Uterus (tissue), 4 donors: ENCODE measurements around the gene MSRB1. TPM values are rescaled to one million over a fixed set of nuclear protein-coding genes. Genes with fewer than 3 reads are reported as not detected.

Experiments
- DNase-seq, 2 donors: peaks; one replicate each; pipeline ENCODE4 v3.0.0-alpha.2; 2019 to 2020
- H3K27ac ChIP-seq, 2 donors: fragments of 200-600 bp; sonication (generic); 1 replicate in 1 of 2; 2 replicates in 1 of 2; pipeline ENCODE4 v1.5.1; 2016 to 2018
- H3K27me3 ChIP-seq, 2 donors: fragments of 200-600 bp; sonication (generic); one replicate each; pipeline ENCODE4 v1.5.1; 2018 to 2019; ENCODE audit warnings: control low read depth in 1 of 2
- H3K36me3 ChIP-seq, 2 donors: fragments of 200-600 bp; sonication (generic); one replicate each; pipeline ENCODE4 v1.5.1; 2019; ENCODE audit warnings: control low read depth in 1 of 2
- H3K4me1 ChIP-seq, 2 donors: fragments of 200-600 bp; sonication (generic); one replicate each; pipeline ENCODE4 v1.5.1; 2018 to 2019; ENCODE audit warnings: control low read depth in 1 of 2
- H3K4me3 ChIP-seq, 2 donors: fragments of 200-600 bp; sonication (generic); 1 replicate in 1 of 2; 2 replicates in 1 of 2; pipeline ENCODE4 v1.5.1; 2018 to 2019; ENCODE audit warnings: mild to moderate bottlenecking in 1 of 2
- H3K9me3 ChIP-seq, 2 donors: fragments of 200-600 bp; sonication (generic); one replicate each; pipeline ENCODE4 v1.5.1; 2019; ENCODE audit warnings: control low read depth in 1 of 2
- CTCF ChIP-seq, 4 experiments: fragments of 200-600 bp in 2 of 4; fragments of 450-650 bp in 2 of 4; sonication (generic) in 2 of 4; IDR thresholded peaks; one replicate each; pipeline ENCODE4 v1.5.1; 2016 to 2019; ENCODE audit warnings: antibody characterized with exemption in 4 of 4, mild to moderate bottlenecking in 2 of 4, moderate library complexity in 1 of 4
- POLR2A ChIP-seq, 2 donors: fragments of 450-650 bp; IDR thresholded peaks; one replicate each; pipeline ENCODE4 v1.6.1; 2016; ENCODE audit warnings: antibody characterized with exemption in 2 of 2, mild to moderate bottlenecking in 1 of 2, moderate library complexity in 1 of 2
- intact Hi-C: fragments of 100-400 bp; cut with DNase I; formaldehyde crosslinking; loops from one replicate; pipeline ENCODE4 v1.15.1; 2023; ENCODE audit warnings: low total_unique reads
- total RNA-seq, 4 donors: library from RNA; depleted of rRNA in 3 of 4; stranded (reverse); fragments of >200 nt in 3 of 4; gene quantifications; one replicate each; pipeline versions ENCODE4 v1.1.0 to v1.2.4, GENCODE V29; 2014 to 2023
- donor health status: DM: yes; HTN: yes; CAD: no.

Gene MSRB1
- total RNA-seq, 4 donors from 2014 or later = 5.6 to 21.2 (median 11.9) TPM

GRCh38 chr16:1978476-1979120 lies 35.6 kb upstream of the MSRB1 start:
- TF ChIP-seq POLR2A (IDR thresholded peaks at IDR 0.05) (no peak), CTCF (IDR thresholded peaks at IDR 0.05) (no peak)
- intact Hi-C loops = no loop called here
- H3K4me1 ChIP-seq = no peaks in the 10 kb centered on the region
- no peak overlapping the region for H3K27ac ChIP-seq
- H3K27me3 ChIP-seq = peaks cover 0 to 14% of the 10 kb centered on the region in 2 donors
- H3K9me3 ChIP-seq = no peaks in the 10 kb centered on the region
- DNase-seq = no peak
- no peak overlapping the region for H3K4me3 ChIP-seq
- H3K36me3 ChIP-seq = no peaks in the 10 kb centered on the region

GRCh38 chr16:1977875-1978268 lies 34.9 kb upstream of the MSRB1 start:
- intact Hi-C loops = no loop called here
- Histone ChIP-seq H3K27ac (no peak overlapping the region), H3K36me3 (no peaks in the 10 kb centered on the region), H3K9me3 (no peaks in the 10 kb centered on the region), H3K4me1 (peaks cover 0 to 6% of the 10 kb centered on the region in 2 donors), H3K4me3 (no peak overlapping the region), H3K27me3 (peaks cover 0 to 14% of the 10 kb centered on the region in 2 donors)
- no peak for DNase-seq
- TF ChIP-seq CTCF (IDR thresholded peaks at IDR 0.05) (no peak), POLR2A (IDR thresholded peaks at IDR 0.05) (no peak)

- Histone ChIP-seq H3K4me3 (no peak overlapping the region), H3K9me3 (no peaks in the 10 kb centered on the region), H3K27ac (no peak overlapping the region), H3K27me3 (peaks cover 0 to 10% of the 10 kb centered on the region in 2 donors), H3K36me3 (no peaks in the 10 kb centered on the region), H3K4me1 (peaks cover 0 to 12% of the 10 kb centered on the region in 2 donors)
- TF ChIP-seq CTCF (IDR thresholded peaks at IDR 0.05) (no peak), POLR2A (IDR thresholded peaks at IDR 0.05) (no peak)
- intact Hi-C loops = no loop called here
- DNase-seq = no peak
Measured at GRCh38 chr16:1976951-1977874, 34.2 kb upstream of the MSRB1 start.

GRCh38 chr16:1976216-1976520 lies 33.2 kb upstream of the MSRB1 start:
- intact Hi-C loops = no loop called here
- Histone ChIP-seq H3K4me1 (peaks cover 0 to 14% of the 10 kb centered on the region in 2 donors), H3K36me3 (no peaks in the 10 kb centered on the region), H3K4me3 (no peak overlapping the region), H3K9me3 (no peaks in the 10 kb centered on the region), H3K27ac (no peak overlapping the region), H3K27me3 (peaks cover 0 to 7% of the 10 kb centered on the region in 2 donors)
- TF ChIP-seq POLR2A (IDR thresholded peaks at IDR 0.05) (no peak), CTCF (IDR thresholded peaks at IDR 0.05) (no peak)
- no peak for DNase-seq
